IMR-90 (cell line): Measurements from ENCODE around the gene ZG16. TPM values are rescaled to one million over a fixed set of nuclear protein-coding genes. Genes with fewer than 3 reads are reported as not detected.

Experiments used
- ATAC-seq: fragments of 200-7000 bp; cut with Tn5 transposase; 2 replicates; pipeline ENCODE4 v1.9.1; 2020; ENCODE audit warnings: low read depth, mild to moderate bottlenecking, moderate library complexity
- BruUV-seq: library from RNA; stranded (reverse); fragments of 400-500 nt; replicated peaks from 2 replicates; lab custom pipeline; 2021; lab: Mats Ljungman, UMichigan
- CTCF ChIA-PET: fragments of 300-600 bp; formaldehyde crosslinking; extraction: SDS; loops from one replicate; lab custom pipeline; 2021; ENCODE audit warnings: antibody characterized with exemption; lab: Yijun Ruan, JAX
- POLR2A ChIA-PET: fragments of 300-600 bp; sonication (Branson Sonifier 250); formaldehyde crosslinking; loops from one replicate; lab custom pipeline; 2022; ENCODE audit warnings: antibody characterized with exemption; ENCODE audit not compliant: unreplicated experiment; lab: Charles Lee
- DNase-seq: peaks from one replicate; pipeline ENCODE4 v3.0.0; 2013
- H2AFZ ChIP-seq: replicated peaks from 2 replicates; pipeline ENCODE3; 2013; ENCODE audit warnings: low read length, mild to moderate bottlenecking; ENCODE audit not compliant: poor library complexity
- H2AK5ac ChIP-seq: 2 replicates; pipeline ENCODE4 v1.6.1; 2013; ENCODE audit warnings: low read depth, low read length, inconsistent platforms
- H2AK9ac ChIP-seq: replicated peaks from 2 replicates; pipeline ENCODE3; 2013; ENCODE audit warnings: mild to moderate bottlenecking, low read depth, low read length, moderate library complexity; ENCODE audit not compliant: poor library complexity
- H2BK120ac ChIP-seq: 2 replicates; pipeline ENCODE4 v1.6.1; 2013; ENCODE audit warnings: low read depth, low read length, inconsistent platforms
- H2BK15ac ChIP-seq: 3 replicates; pipeline ENCODE4 v1.6.1; 2013; ENCODE audit warnings: low read depth, low read length, inconsistent platforms
- H2BK20ac ChIP-seq: 2 replicates; pipeline ENCODE4 v1.6.1; 2013; ENCODE audit warnings: low read depth, mild to moderate bottlenecking, inconsistent platforms, low read length, moderate library complexity
- H2BK5ac ChIP-seq: 2 replicates; pipeline ENCODE4 v1.6.1; 2013; ENCODE audit warnings: mild to moderate bottlenecking, low read depth, low read length, inconsistent platforms; ENCODE audit not compliant: poor library complexity, severe bottlenecking
- H3K14ac ChIP-seq: replicated peaks from 2 replicates; pipeline ENCODE4 v1.6.1; 2013; ENCODE audit warnings: low read depth, low read length, inconsistent platforms
- H3K18ac ChIP-seq: 2 replicates; pipeline ENCODE4 v1.6.1; 2013; ENCODE audit warnings: low read depth, low read length, control low read depth
- H3K23ac ChIP-seq: 2 replicates; pipeline ENCODE4 v1.6.1; 2013; ENCODE audit warnings: low read depth, low read length, inconsistent platforms
- H3K27ac ChIP-seq: 2 replicates; pipeline ENCODE4 v1.5.1; 2013; ENCODE audit warnings: mild to moderate bottlenecking, control low read depth, low read length; ENCODE audit not compliant: insufficient read depth
- H3K27me3 ChIP-seq: 2 replicates; pipeline ENCODE4 v1.6.1; 2013; ENCODE audit warnings: low read length; ENCODE audit not compliant: control insufficient read depth, insufficient read depth
- H3K36me3 ChIP-seq: 2 replicates; pipeline ENCODE4 v1.6.1; 2013; ENCODE audit warnings: low read length, mixed read lengths; ENCODE audit not compliant: control insufficient read depth, insufficient read depth
- H3K4ac ChIP-seq: 2 replicates; pipeline ENCODE4 v1.6.1; 2013; ENCODE audit warnings: low read depth, low read length, inconsistent platforms
- H3K4me1 ChIP-seq: 2 replicates; pipeline ENCODE4 v1.6.1; 2013; ENCODE audit warnings: low read length, mixed read lengths; ENCODE audit not compliant: control insufficient read depth, insufficient read depth
- H3K4me2 ChIP-seq: 2 replicates; pipeline ENCODE4 v1.6.1; 2013; ENCODE audit warnings: low read depth, mild to moderate bottlenecking, control low read depth, low read length, moderate library complexity
- H3K4me3 ChIP-seq: 2 replicates; pipeline ENCODE4 v1.5.1; 2013; ENCODE audit warnings: low read depth, mild to moderate bottlenecking, control low read depth, low read length, moderate library complexity; ENCODE audit not compliant: insufficient read depth
- H3K56ac ChIP-seq: 2 replicates; pipeline ENCODE4 v1.6.1; 2013; ENCODE audit warnings: low read length, inconsistent platforms; ENCODE audit not compliant: insufficient read depth; ENCODE audit errors: extremely low read depth
- H3K79me1 ChIP-seq, 2 experiments: 2 replicates each; pipeline ENCODE4 v1.6.1; 2013; ENCODE audit warnings: low read length in 2 of 2, inconsistent platforms in 1 of 2, low read depth in 1 of 2
- H3K9ac ChIP-seq: 2 replicates; pipeline ENCODE4 v1.6.1; 2013; ENCODE audit warnings: low read depth, low read length, control low read depth
- H3K9me1 ChIP-seq: 2 replicates; pipeline ENCODE4 v1.6.1; 2013; ENCODE audit warnings: low read length, inconsistent platforms; ENCODE audit not compliant: insufficient read depth
- H3K9me3 ChIP-seq: 2 replicates; pipeline ENCODE4 v1.6.1; 2013; ENCODE audit warnings: low read length; ENCODE audit not compliant: control insufficient read depth, insufficient read depth
- H4K20me1 ChIP-seq: 2 replicates; pipeline ENCODE4 v1.6.1; 2013; ENCODE audit warnings: low read length, inconsistent platforms; ENCODE audit not compliant: insufficient read depth
- H4K5ac ChIP-seq: 2 replicates; pipeline ENCODE4 v1.6.1; 2013; ENCODE audit warnings: mild to moderate bottlenecking, low read depth, low read length, control low read depth
- H4K8ac ChIP-seq, 2 experiments: 2 replicates each; pipeline ENCODE4 v1.6.1; 2013; ENCODE audit warnings: low read depth in 2 of 2, low read length in 2 of 2, control low read depth in 1 of 2, inconsistent platforms in 1 of 2
- H4K91ac ChIP-seq: 2 replicates; pipeline ENCODE4 v1.6.1; 2013; ENCODE audit warnings: low read depth, low read length, inconsistent platforms; ENCODE audit not compliant: insufficient read depth
- RFX5 ChIP-seq: IDR thresholded peaks from 2 replicates; pipeline ENCODE4 v1.8.0; 2012; ENCODE audit warnings: low read depth, mild to moderate bottlenecking, low read length, moderate library complexity
- USF2 ChIP-seq: fragments of 150-350 bp; IDR thresholded peaks from 2 replicates; pipeline ENCODE4 v1.6.1; 2017; ENCODE audit warnings: mild to moderate bottlenecking, antibody characterized with exemption, low read length, low read depth
- WGBS, 2 experiments: methylation state at CpG; one replicate each; pipeline versions ENCODE4 v1.1.5 to v1.1.7; 2013; ENCODE audit warnings: missing lambda C conversion rate in 2 of 2; ENCODE audit not compliant: insufficient read length in 1 of 2; ENCODE audit errors: extremely low coverage in 2 of 2; 5-methylcytosine and 5-hydroxymethylcytosine counted together
- dilution Hi-C: fragments of 300-500 bp; cut with HindIII; formaldehyde crosslinking; loops from one replicate; pipeline ENCODE4 v1.14.3; 2018; ENCODE audit warnings: low sequenced_read_pairs; ENCODE audit not compliant: unreplicated experiment
- in situ Hi-C: fragments of 300-500 bp; cut with MboI; formaldehyde crosslinking; loops from 3 replicates; pipeline ENCODE4 v1.14.3; 2019; ENCODE audit warnings: low sequenced_read_pairs, inconsistent platforms, mixed read lengths
- intact Hi-C: fragments of 100-400 bp; cut with micrococcal nuclease; formaldehyde crosslinking; loops from 2 replicates; pipeline ENCODE4 v1.10.0; 2022
- polyA plus RNA-seq, 3 experiments: library from polyadenylated mRNA; depleted of rRNA; stranded (reverse); fragments of >200 nt; gene quantifications; 2 replicates each; pipeline ENCODE4 v1.2.3, GENCODE V29; 2012; ENCODE audit warnings: low replicate concordance in 1 of 3
- total RNA-seq: library from RNA; depleted of rRNA; stranded (reverse); fragments of >200 nt; gene quantifications from 2 replicates; pipeline ENCODE4 v1.2.3, GENCODE V29; 2012

The ZG16 gene
- total and polyA plus RNA-seq, 2 of the 4 experiments (the other 2 are of a cell fraction), result not detected

GRCh38 chr16:29769507-29769906, 8.5 kb upstream of the ZG16 start:
- Histone ChIP-seq H3K23ac (no peak overlapping the region), H4K8ac (no peak overlapping the region), H2BK15ac (no peak overlapping the region), H3K9ac (no peak overlapping the region), H2AK5ac (no peak overlapping the region), H4K20me1 (no peaks in the 10 kb centered on the region), H4K91ac (no peak overlapping the region), H3K36me3 (no peaks in the 10 kb centered on the region), H3K9me1 (no peaks in the 10 kb centered on the region), H2AFZ (no peak overlapping the region), H3K79me1 (no peaks in the 10 kb centered on the region), H3K4me3 (no peak overlapping the region), H2BK20ac (no peak overlapping the region), H3K4ac (no peak overlapping the region), H3K4me1 (no peaks in the 10 kb centered on the region), H2BK120ac (no peak overlapping the region), H3K4me2 (no peak overlapping the region), H3K56ac (no peak overlapping the region), H4K5ac (no peak overlapping the region), H3K27me3 (peaks cover 3% of the 10 kb centered on the region; the same call in 1 of the 2 replicates), H2AK9ac (no peak overlapping the region), H3K27ac (no peak overlapping the region), H3K14ac (no peak overlapping the region), H3K18ac (no peak overlapping the region), H2BK5ac (no peak overlapping the region), H3K9me3 (no peaks in the 10 kb centered on the region)
- DNase-seq (no peak), ATAC-seq (no peak)
- no TSS peak for BruUV-seq
- TF ChIP-seq RFX5 (no peak), USF2 (no peak)
- dilution Hi-C loops, result no loop called here
- WGBS, 2 experiments, result no CpG with 5 or more reads among the region's 2 CpGs
- in situ Hi-C loops, result no loop called here
- POLR2A ChIA-PET, result no interaction called here
- CTCF ChIA-PET, result no interaction called here
- intact Hi-C loops, result no loop called here
